Neural cell (in vitro differentiated cells): ENCODE results near the gene XPR1. TPM values are rescaled to one million over a fixed set of nuclear protein-coding genes. Genes with fewer than 3 reads are reported as not detected.

Experiments
- H2AFZ ChIP-seq: fragments of 200-600, 300-800 bp; sonication (generic), shearing (Covaris generic); 2 replicates; pipeline ENCODE4 v1.6.0; 2014; ENCODE audit warnings: low read depth, mild to moderate bottlenecking, antibody characterized with exemption, low read length, moderate library complexity
- H3F3A ChIP-seq: fragments of 200-600 bp; shearing (Covaris generic); 2 replicates; pipeline ENCODE4 v1.6.1; 2016; ENCODE audit warnings: mild to moderate bottlenecking, moderate library complexity, mixed read lengths, antibody characterized with exemption, low read length; ENCODE audit not compliant: insufficient read depth, poor library complexity, severe bottlenecking
- H3K27ac ChIP-seq: fragments of 200-600, 300-800 bp; sonication (generic), shearing (Covaris generic); 2 replicates; pipeline ENCODE4 v1.5.1; 2014; ENCODE audit warnings: mild to moderate bottlenecking, low read length, moderate library complexity
- H3K27me3 ChIP-seq: fragments of 300-800, 200-600 bp; sonication (generic), shearing (Covaris generic); 2 replicates; pipeline ENCODE4 v1.6.0; 2014; ENCODE audit warnings: mild to moderate bottlenecking, low read depth, low read length, moderate library complexity; ENCODE audit not compliant: insufficient read depth
- H3K36me3 ChIP-seq: fragments of 300-800, 200-600 bp; sonication (generic), shearing (Covaris generic); 2 replicates; pipeline ENCODE4 v1.5.1; 2014; ENCODE audit warnings: mild to moderate bottlenecking, antibody characterized with exemption, low read length, moderate library complexity; ENCODE audit not compliant: insufficient read depth
- H3K4me2 ChIP-seq: fragments of 300-800, 200-600 bp; sonication (generic), shearing (Covaris generic); 2 replicates; pipeline ENCODE4 v1.6.0; 2014; ENCODE audit warnings: mild to moderate bottlenecking, low read length
- H3K4me3 ChIP-seq: fragments of 300-800, 200-600 bp; sonication (generic), shearing (Covaris generic); 2 replicates; pipeline ENCODE4 v1.5.1; 2014; ENCODE audit warnings: mild to moderate bottlenecking, low read length, moderate library complexity
- H3K79me2 ChIP-seq: fragments of 200-600 bp; shearing (Covaris generic); replicated peaks from 2 replicates; pipeline ENCODE4 v1.6.0; 2014; ENCODE audit warnings: mild to moderate bottlenecking, low read length, moderate library complexity; ENCODE audit not compliant: insufficient read depth
- H3K9ac ChIP-seq: fragments of 300-800, 200-600 bp; sonication (generic), shearing (Covaris generic); 2 replicates; pipeline ENCODE4 v1.6.1; 2016; ENCODE audit warnings: mild to moderate bottlenecking, low read length, mixed read lengths
- H3K9me2 ChIP-seq: fragments of 200-600 bp; shearing (Covaris generic); 2 replicates; pipeline ENCODE4 v1.6.1; 2016; ENCODE audit warnings: mild to moderate bottlenecking, low read length, mixed read lengths; ENCODE audit not compliant: insufficient read depth
- H3K9me3 ChIP-seq: fragments of 200-600, 300-800 bp; sonication (generic), shearing (Covaris generic); 2 replicates; pipeline ENCODE4 v1.6.1; 2016; ENCODE audit warnings: mild to moderate bottlenecking, mixed run types, low read length, moderate library complexity, mixed read lengths
- H4K20me1 ChIP-seq: fragments of 200-600 bp; shearing (Covaris generic); 2 replicates; pipeline ENCODE4 v1.6.1; 2016; ENCODE audit warnings: mild to moderate bottlenecking, mixed run types; ENCODE audit not compliant: insufficient read depth
- CTCF ChIP-seq: fragments of 450-650 bp; IDR thresholded peaks from 2 replicates; pipeline ENCODE4 v1.5.1; 2014; ENCODE audit warnings: antibody characterized with exemption, mild to moderate bottlenecking, moderate library complexity; ENCODE audit not compliant: poor library complexity, severe bottlenecking
- EP300 ChIP-seq: fragments of 450-650 bp; conservative IDR thresholded peaks from 2 replicates; pipeline ENCODE4 v1.6.1; 2014; ENCODE audit warnings: antibody characterized with exemption, mild to moderate bottlenecking, moderate library complexity; ENCODE audit not compliant: poor library complexity, severe bottlenecking
- EZH2 ChIP-seq: fragments of 200-600, 300-800 bp; shearing (Covaris generic), sonication (generic); IDR thresholded peaks from 2 replicates; pipeline ENCODE4 v1.6.1; 2014; ENCODE audit warnings: antibody characterized with exemption, low read length, borderline replicate concordance, mild to moderate bottlenecking; ENCODE audit not compliant: insufficient read depth, poor library complexity, severe bottlenecking
- MXI1 ChIP-seq: fragments of 450-650 bp; conservative IDR thresholded peaks from 2 replicates; pipeline ENCODE4 v1.6.1; 2014; ENCODE audit warnings: antibody characterized with exemption, mild to moderate bottlenecking; ENCODE audit not compliant: poor library complexity, severe bottlenecking
- POLR2AphosphoS5 ChIP-seq: IDR thresholded peaks from 2 replicates; pipeline ENCODE4 v1.6.1; 2012
- RAD21 ChIP-seq: fragments of 450-650 bp; conservative IDR thresholded peaks from 2 replicates; pipeline ENCODE4 v1.6.1; 2014; ENCODE audit warnings: antibody characterized with exemption, mild to moderate bottlenecking, moderate library complexity
- SMC3 ChIP-seq: fragments of 450-650 bp; conservative IDR thresholded peaks from 2 replicates; pipeline ENCODE4 v1.6.1; 2014; ENCODE audit warnings: antibody characterized with exemption, mild to moderate bottlenecking, moderate library complexity; ENCODE audit not compliant: poor library complexity
- TAF1 ChIP-seq: IDR thresholded peaks from 2 replicates; pipeline ENCODE4 v1.6.1; 2012; ENCODE audit warnings: low read depth
- polyA minus RNA-seq: library from RNA; depleted of rRNA, polyadenylated mRNA; stranded (reverse); fragments of >200 nt; gene quantifications from 2 replicates; pipeline ENCODE4 v1.2.3, GENCODE V29; 2014
- polyA plus RNA-seq: library from polyadenylated mRNA; depleted of rRNA; stranded (reverse); fragments of >200 nt; gene quantifications from 2 replicates; pipeline ENCODE4 v1.2.3, GENCODE V29; 2014
- TF ChIP-seq, protein P1 (sequence below): IDR thresholded peaks from 2 replicates; pipeline ENCODE4 v1.6.1; 2012; ENCODE audit warnings: borderline replicate concordance

The XPR1 gene
- 174 and 185 TPM in 2 replicates for polyA plus RNA-seq
- polyA minus RNA-seq, result 547 and 627 TPM in 2 replicates

- peak within 1 kb of the TSS; percentile 60 for H3K4me2 ChIP-seq
- H3F3A ChIP-seq, result peaks cover 6% of the 10 kb centered on the region
- peak within 1 kb of the TSS; percentile 34 for H2AFZ ChIP-seq
- H3K4me3 ChIP-seq, result peak within 1 kb of the TSS; percentile 85
- H3K27me3 ChIP-seq, result no peaks in the 10 kb centered on the region
- no peaks in the 10 kb centered on the region for H4K20me1 ChIP-seq
- H3K27ac ChIP-seq, result peak within 1 kb of the TSS; percentile 91
- H3K9me3 ChIP-seq, result no peaks in the 10 kb centered on the region
- TF ChIP-seq SMC3 (peak; percentile 14), EP300 (no peak), MXI1 (no peak), EZH2 (no peak), TAF1 (peak; percentile 97), POLR2AphosphoS5 (peak; percentile 97), CTCF (peak; percentile 56), RAD21 (peak; percentile 47)
- TF ChIP-seq, protein P1, sequence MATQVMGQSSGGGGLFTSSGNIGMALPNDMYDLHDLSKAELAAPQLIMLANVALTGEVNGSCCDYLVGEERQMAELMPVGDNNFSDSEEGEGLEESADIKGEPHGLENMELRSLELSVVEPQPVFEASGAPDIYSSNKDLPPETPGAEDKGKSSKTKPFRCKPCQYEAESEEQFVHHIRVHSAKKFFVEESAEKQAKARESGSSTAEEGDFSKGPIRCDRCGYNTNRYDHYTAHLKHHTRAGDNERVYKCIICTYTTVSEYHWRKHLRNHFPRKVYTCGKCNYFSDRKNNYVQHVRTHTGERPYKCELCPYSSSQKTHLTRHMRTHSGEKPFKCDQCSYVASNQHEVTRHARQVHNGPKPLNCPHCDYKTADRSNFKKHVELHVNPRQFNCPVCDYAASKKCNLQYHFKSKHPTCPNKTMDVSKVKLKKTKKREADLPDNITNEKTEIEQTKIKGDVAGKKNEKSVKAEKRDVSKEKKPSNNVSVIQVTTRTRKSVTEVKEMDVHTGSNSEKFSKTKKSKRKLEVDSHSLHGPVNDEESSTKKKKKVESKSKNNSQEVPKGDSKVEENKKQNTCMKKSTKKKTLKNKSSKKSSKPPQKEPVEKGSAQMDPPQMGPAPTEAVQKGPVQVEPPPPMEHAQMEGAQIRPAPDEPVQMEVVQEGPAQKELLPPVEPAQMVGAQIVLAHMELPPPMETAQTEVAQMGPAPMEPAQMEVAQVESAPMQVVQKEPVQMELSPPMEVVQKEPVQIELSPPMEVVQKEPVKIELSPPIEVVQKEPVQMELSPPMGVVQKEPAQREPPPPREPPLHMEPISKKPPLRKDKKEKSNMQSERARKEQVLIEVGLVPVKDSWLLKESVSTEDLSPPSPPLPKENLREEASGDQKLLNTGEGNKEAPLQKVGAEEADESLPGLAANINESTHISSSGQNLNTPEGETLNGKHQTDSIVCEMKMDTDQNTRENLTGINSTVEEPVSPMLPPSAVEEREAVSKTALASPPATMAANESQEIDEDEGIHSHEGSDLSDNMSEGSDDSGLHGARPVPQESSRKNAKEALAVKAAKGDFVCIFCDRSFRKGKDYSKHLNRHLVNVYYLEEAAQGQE, result peak; percentile 95
- H3K36me3 ChIP-seq, result no peaks in the 10 kb centered on the region
- H3K9ac ChIP-seq, result peak within 1 kb of the TSS; percentile 92
- H3K9me2 ChIP-seq, result no peaks in the 10 kb centered on the region
- peaks cover 44% of the 10 kb centered on the region for H3K79me2 ChIP-seq
Measured at GRCh38 chr1:180631766-180632325, at the start of gene XPR1. TSS of gene XPR1 (plus strand) at chr1:180632022. CDS start at chr1:180632202, 180 bp downstream.

DNA sequence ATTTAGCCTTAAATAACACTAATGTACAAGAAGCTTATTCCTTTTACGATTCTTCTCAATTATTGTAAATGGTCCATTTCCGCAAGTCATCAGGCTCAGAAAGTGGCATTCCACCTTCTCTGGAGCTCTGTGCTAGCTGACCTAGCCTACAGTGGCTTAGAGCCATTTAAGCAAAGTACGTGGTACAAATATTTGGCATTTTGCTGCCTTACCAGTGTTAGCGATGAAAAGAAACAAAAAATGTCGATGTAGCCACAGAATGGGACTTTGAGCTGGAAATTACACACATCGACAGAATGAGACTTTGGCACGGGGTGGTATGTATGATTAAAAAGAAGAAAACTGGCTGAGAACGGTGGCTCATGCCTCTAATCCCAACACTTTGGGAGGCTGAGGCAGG, 47.0 kb upstream of the XPR1 start:
- TF ChIP-seq RAD21 (no peak), CTCF (no peak), EP300 (no peak)
- TF ChIP-seq, protein P1, result no peak
- Histone ChIP-seq H3K9me2 (no peaks in the 10 kb centered on the region), H3K9me3 (no peaks in the 10 kb centered on the region), H3K36me3 (no peaks in the 10 kb centered on the region), H4K20me1 (no peaks in the 10 kb centered on the region), H3K79me2 (no peaks in the 10 kb centered on the region), H3K4me2 (no peak overlapping the region), H3K27me3 (no peaks in the 10 kb centered on the region), H3F3A (no peaks in the 10 kb centered on the region), H3K9ac (no peak overlapping the region), H3K27ac (no peak overlapping the region), H3K4me3 (no peak overlapping the region), H2AFZ (no peak overlapping the region)
